Activated naive CD4-positive, alpha-beta T cell treated with anti-CD3 and anti-CD28 coated beads, Interleukin-2, amount 50 U/mL, for 24 hours (primary cell): ENCODE results near the gene FMNL3.
A peak's percentile ranks its signal among the peaks of the same experiment; 100 is the strongest.

Source experiments
- H3K27ac Mint-ChIP-seq: one replicate; pipeline ENCODE4 v1.8.0; 2021; ENCODE audit warnings: mild to moderate bottlenecking, mixed read lengths
- H3K27me3 Mint-ChIP-seq: one replicate; pipeline ENCODE4 v1.8.0; 2021; ENCODE audit warnings: mixed read lengths
- H3K36me3 Mint-ChIP-seq: one replicate; pipeline ENCODE4 v1.8.0; 2021; ENCODE audit warnings: mixed read lengths
- H3K4me1 Mint-ChIP-seq: one replicate; pipeline ENCODE4 v1.8.0; 2021; ENCODE audit warnings: mixed read lengths
- H3K4me3 Mint-ChIP-seq: one replicate; pipeline ENCODE4 v1.8.0; 2021; ENCODE audit warnings: mild to moderate bottlenecking, mixed read lengths
- H3K9me3 Mint-ChIP-seq: one replicate; pipeline ENCODE4 v1.8.0; 2021; ENCODE audit warnings: mixed read lengths

Gene FMNL3

GRCh38 chr12:49697808-49698207 is 9.4 kb downstream of the FMNL3 start:
- no peaks in the 10 kb centered on the region for H3K27me3 Mint-ChIP-seq
- H3K4me1 Mint-ChIP-seq = peaks cover 57% of the 10 kb centered on the region
- peaks cover 1% of the 10 kb centered on the region for H3K36me3 Mint-ChIP-seq
- no peak overlapping the region for H3K27ac Mint-ChIP-seq
- no peaks in the 10 kb centered on the region for H3K9me3 Mint-ChIP-seq
- no peak overlapping the region for H3K4me3 Mint-ChIP-seq

- Mint-ChIP-seq H3K36me3 (peaks cover 4% of the 10 kb centered on the region), H3K27ac (no peak overlapping the region), H3K9me3 (no peaks in the 10 kb centered on the region), H3K4me3 (no peak overlapping the region), H3K4me1 (peaks cover 54% of the 10 kb centered on the region), H3K27me3 (no peaks in the 10 kb centered on the region)
These were observed 10.5 kb downstream of the FMNL3 start for GRCh38 chr12:49696723-49697122.

DNA sequence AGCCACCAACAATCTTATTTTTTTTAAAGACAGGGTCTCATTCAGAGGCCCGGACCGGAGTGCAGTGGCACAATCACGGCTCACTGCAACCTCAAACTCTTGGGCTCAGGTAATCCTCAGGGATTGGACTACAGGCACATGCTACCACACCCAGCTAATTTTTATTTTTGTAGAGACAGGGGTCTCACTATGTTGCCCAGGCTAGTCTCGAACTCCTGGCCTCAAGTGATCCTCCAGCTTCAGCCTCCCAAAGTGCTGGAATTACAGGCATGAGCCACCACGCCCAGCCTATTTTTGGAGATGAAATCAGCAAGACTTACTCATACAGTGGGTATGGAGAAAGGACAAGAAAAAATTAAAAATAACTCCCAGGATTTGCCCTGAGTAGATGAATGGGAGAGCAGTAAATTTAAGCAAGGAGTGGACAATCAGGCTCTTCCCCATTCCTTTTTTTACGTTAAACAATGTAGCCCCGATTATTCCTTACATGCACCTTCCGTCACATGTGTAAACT is 13.2 kb downstream of the FMNL3 start:
- no peaks in the 10 kb centered on the region for H3K9me3 Mint-ChIP-seq
- no peak overlapping the region for H3K4me3 Mint-ChIP-seq
- H3K27ac Mint-ChIP-seq = no peak overlapping the region
- H3K4me1 Mint-ChIP-seq = peaks cover 60% of the 10 kb centered on the region
- H3K27me3 Mint-ChIP-seq = no peaks in the 10 kb centered on the region
- peaks cover 4% of the 10 kb centered on the region for H3K36me3 Mint-ChIP-seq

GRCh38 chr12:49692851-49693250 is 14.4 kb downstream of the FMNL3 start:
- Mint-ChIP-seq H3K27me3 (no peaks in the 10 kb centered on the region), H3K27ac (no peak overlapping the region), H3K9me3 (no peaks in the 10 kb centered on the region), H3K4me3 (no peak overlapping the region), H3K4me1 (peaks cover 58% of the 10 kb centered on the region), H3K36me3 (peaks cover 4% of the 10 kb centered on the region)

GRCh38 chr12:49689785-49690184 is 17.4 kb downstream of the FMNL3 start:
- Mint-ChIP-seq H3K9me3 (no peaks in the 10 kb centered on the region), H3K27ac (no peak overlapping the region)

DNA sequence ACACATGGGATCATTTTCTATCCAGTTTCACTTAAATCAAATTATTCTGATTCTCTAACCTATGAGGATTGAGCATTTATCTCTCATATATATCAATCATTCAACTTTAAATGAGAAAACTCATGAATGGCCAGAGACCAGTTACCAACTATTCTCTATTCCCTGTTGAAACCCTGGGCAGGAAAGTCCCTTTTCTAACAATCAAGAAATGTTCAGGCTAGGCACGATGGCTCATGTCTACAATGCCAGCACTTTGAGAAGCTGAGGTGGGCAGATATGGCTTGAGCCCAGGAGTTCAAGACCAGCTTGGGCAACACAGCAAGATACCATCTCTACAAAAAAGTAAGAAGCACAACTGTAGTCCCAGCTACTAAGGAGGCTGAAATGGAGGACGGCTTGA is 18.0 kb downstream of the FMNL3 start:
- H3K4me3 Mint-ChIP-seq = no peak overlapping the region
- H3K9me3 Mint-ChIP-seq = no peaks in the 10 kb centered on the region
- no peak overlapping the region for H3K27ac Mint-ChIP-seq
- peaks cover 4% of the 10 kb centered on the region for H3K36me3 Mint-ChIP-seq
- peaks cover 63% of the 10 kb centered on the region for H3K4me1 Mint-ChIP-seq
- no peaks in the 10 kb centered on the region for H3K27me3 Mint-ChIP-seq

More at GRCh38 chr12:49689785-49690184, 17.4 kb downstream of the FMNL3 start:
- Mint-ChIP-seq H3K27me3 (no peaks in the 10 kb centered on the region), H3K4me1 (peaks cover 57% of the 10 kb centered on the region), H3K36me3 (peaks cover 4% of the 10 kb centered on the region), H3K4me3 (no peak overlapping the region)

- Mint-ChIP-seq H3K27me3 (no peaks in the 10 kb centered on the region), H3K36me3 (peaks cover 2% of the 10 kb centered on the region), H3K9me3 (no peaks in the 10 kb centered on the region), H3K4me3 (no peak overlapping the region), H3K27ac (no peak overlapping the region), H3K4me1 (peaks cover 73% of the 10 kb centered on the region)
These were observed 19.3 kb downstream of the FMNL3 start for GRCh38 chr12:49687941-49688340.

DNA sequence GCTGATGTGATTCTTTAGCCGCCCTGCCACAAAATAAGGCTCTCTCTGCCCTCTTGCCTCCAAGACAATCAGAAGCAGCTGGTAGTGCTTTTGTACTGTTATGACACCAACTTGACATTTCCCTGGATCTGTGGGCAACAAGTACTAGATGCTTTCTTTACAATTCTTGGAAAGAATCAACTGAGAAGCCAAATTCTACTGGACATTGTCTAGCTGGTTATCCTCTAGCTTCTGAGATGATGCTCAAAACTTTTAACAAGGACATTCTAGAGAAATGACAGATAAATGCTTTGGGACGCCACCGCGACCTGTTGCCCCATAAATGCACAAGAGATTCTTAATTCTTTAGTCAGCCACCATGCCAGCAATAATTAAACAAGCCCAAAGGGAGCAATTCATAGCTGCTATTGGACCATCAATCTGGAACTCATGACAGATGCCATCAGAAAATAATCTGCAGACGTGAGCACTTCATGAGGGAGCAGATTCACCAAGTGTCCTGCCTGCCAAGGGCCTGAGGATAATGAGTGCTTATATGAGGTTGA is 22.8 kb downstream of the FMNL3 start:
- Mint-ChIP-seq H3K4me3 (no peak overlapping the region), H3K4me1 (peaks cover 56% of the 10 kb centered on the region), H3K9me3 (no peaks in the 10 kb centered on the region), H3K27me3 (no peaks in the 10 kb centered on the region), H3K36me3 (no peaks in the 10 kb centered on the region), H3K27ac (no peak overlapping the region)

DNA sequence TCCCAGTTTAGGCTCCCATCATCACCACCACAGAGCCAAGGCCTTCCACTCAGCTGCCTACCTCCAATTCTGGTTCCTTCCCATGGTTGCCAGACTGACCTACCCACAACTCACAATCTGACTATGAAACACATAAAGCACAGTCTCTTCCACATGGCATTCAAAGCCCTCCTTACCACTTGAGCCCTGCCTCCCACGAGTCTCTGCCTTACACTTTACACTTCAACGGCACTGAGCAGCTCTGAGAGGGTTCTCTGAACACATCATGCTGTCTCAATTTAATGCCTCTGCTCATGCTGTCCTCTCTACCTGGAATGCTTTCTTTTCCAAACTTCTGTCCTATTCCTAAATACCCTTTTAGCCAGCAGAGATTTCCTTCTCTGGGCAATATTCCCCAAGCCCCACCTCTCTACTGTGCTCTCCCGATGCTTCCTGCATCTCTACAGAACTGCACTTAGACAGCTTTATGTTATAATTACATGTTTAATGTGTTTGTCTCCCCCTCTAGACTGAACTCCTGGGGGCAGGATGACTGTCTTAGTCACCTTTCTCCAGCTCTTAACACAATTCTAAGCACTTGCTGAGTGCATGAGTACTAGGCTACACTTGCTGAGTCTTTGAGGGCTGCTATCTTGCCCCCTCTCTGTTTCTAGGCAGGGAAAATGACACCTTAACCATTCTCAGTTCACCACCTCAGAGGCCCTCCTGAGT is 23.5 kb downstream of the FMNL3 start:
- H3K4me1 Mint-ChIP-seq = peaks cover 51% of the 10 kb centered on the region
- H3K27me3 Mint-ChIP-seq = no peaks in the 10 kb centered on the region
- H3K36me3 Mint-ChIP-seq = no peaks in the 10 kb centered on the region
- peak overlapping the region; percentile 0 for H3K27ac Mint-ChIP-seq
- no peaks in the 10 kb centered on the region for H3K9me3 Mint-ChIP-seq
- H3K4me3 Mint-ChIP-seq = no peak overlapping the region

DNA sequence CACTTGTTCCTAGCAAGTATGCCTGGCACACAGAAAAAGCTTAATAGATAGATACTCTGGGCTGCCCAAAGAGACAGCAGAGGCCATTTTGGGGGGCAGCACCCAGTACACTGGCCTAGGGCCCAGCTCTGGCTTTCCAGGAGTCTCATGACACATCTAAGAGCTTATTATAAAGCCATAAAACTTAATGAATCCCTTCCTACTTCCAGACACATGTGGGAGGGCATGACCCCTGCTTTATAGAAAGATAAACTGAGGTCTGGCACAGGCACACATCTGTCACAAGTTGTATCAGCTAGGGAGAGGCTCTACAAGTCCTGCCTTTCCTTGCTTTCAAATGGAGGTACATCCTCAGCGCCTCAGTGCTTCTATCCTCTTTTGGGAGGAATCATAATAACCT is 27.1 kb downstream of the FMNL3 start:
- H3K4me3 Mint-ChIP-seq = no peak overlapping the region
- no peak overlapping the region for H3K27ac Mint-ChIP-seq
- no peaks in the 10 kb centered on the region for H3K36me3 Mint-ChIP-seq
- no peaks in the 10 kb centered on the region for H3K9me3 Mint-ChIP-seq
- H3K27me3 Mint-ChIP-seq = no peaks in the 10 kb centered on the region
- peaks cover 57% of the 10 kb centered on the region for H3K4me1 Mint-ChIP-seq

- Mint-ChIP-seq H3K4me1 (peaks cover 58% of the 10 kb centered on the region), H3K27me3 (no peaks in the 10 kb centered on the region), H3K36me3 (no peaks in the 10 kb centered on the region), H3K4me3 (no peak overlapping the region), H3K27ac (no peak overlapping the region), H3K9me3 (no peaks in the 10 kb centered on the region)
These were observed 28.5 kb downstream of the FMNL3 start for GRCh38 chr12:49678711-49679110.

DNA sequence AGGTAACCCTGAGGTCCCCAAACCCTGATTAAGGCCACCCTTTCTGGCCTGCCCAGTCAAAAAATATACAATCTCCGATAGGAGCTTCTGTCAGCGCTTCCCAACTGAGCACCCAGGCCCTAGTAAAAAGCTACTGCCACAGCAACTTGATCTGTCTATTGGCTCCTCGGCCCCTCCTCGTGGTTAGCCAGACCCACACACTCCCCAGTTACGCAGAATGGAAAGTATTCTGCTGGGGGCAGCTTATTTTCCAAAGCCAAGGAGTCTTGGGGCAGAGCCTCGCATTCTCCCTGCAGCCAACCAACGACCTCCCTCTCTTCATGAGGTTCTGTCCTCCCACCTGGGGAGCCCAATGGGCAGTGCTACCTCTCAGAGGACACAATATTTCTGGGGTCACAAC is 32.1 kb downstream of the FMNL3 start:
- Mint-ChIP-seq H3K4me1 (peaks cover 75% of the 10 kb centered on the region), H3K9me3 (no peaks in the 10 kb centered on the region), H3K4me3 (no peak overlapping the region), H3K27ac (peak overlapping the region; percentile 75), H3K27me3 (no peaks in the 10 kb centered on the region), H3K36me3 (no peaks in the 10 kb centered on the region)

DNA sequence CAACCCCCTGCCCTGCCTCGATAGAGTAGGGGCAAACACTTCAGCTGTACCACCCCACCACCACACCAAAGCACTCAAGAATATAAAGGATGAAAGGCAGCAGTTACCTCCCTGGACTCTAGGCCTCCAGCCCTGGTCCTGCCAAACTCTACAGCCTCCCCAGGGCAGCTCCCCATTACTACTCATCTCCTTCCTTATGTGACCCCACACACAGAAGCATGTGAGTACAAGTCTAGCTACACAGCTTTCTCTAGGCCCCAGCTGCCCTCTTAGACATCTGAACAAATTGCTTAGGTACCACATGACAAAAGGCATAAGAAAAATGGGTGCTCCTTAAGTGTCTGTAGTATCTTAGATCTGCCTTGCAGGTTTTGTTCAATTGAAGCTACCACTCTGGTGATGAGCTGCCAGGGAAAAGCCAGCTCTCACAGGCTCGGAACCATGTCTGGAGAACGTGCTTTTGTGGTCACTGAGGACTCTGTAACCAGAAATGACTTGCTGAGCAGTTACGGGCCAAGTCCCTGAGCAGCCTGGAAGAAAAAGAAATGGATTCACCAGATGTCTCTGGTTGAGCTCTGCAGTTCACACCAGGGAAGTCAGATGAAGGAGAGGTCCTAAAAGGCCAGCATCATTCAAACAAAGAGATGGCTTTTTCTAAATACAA is 32.8 kb downstream of the FMNL3 start:
- H3K27ac Mint-ChIP-seq = peak overlapping the region; percentile 95
- H3K4me1 Mint-ChIP-seq = peaks cover 82% of the 10 kb centered on the region
- H3K36me3 Mint-ChIP-seq = peaks cover 3% of the 10 kb centered on the region
- peak overlapping the region; percentile 61 for H3K4me3 Mint-ChIP-seq
- H3K27me3 Mint-ChIP-seq = no peaks in the 10 kb centered on the region
- H3K9me3 Mint-ChIP-seq = no peaks in the 10 kb centered on the region

DNA sequence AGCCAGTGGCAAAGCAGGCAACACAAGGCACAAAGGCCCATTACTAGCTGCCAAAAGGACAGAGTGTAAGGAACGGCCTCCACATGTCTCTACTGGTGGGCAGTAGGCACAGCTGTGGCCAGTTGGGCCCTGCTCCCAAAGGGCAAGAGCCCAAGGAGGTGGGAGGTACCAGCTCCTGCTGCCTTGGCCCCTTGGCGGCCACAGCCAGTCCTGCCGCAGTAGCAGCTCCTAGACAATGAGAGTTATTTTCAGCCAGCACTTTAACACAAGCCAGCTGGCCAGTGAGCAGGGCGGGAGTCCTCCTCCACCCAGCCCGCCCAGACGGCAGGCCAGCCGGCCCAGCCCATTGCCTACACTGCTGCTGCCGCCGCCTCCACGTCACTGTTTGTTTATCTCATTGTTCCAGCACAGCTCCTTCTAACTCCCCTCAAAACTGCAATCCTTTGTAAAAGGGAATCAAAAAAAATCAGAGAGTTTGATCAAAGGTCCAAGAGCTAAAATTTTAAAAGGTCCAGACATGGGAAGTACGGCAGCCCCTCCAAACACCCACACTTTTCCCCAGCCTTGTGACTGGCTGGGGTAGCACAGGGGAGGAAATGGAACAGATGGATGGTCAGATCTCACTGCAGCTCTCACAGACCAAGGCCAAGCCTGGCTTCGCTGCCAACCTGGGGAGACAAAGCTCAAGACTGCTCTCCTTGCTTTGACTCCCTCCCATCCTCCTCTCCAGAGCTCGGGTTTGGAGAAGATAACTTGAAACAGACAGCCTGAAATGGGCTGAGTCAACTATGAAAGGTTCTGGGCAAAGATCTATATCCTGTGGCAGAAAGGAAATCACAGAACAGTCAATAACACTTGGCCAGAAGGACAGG is 33.5 kb downstream of the FMNL3 start:
- Mint-ChIP-seq H3K9me3 (no peaks in the 10 kb centered on the region), H3K4me1 (peaks cover 88% of the 10 kb centered on the region), H3K27me3 (no peaks in the 10 kb centered on the region), H3K36me3 (peaks cover 3% of the 10 kb centered on the region), H3K4me3 (peak overlapping the region; percentile 61), H3K27ac (peak overlapping the region; percentile 95)
